Neural progenitor cell (in vitro differentiated cells): ENCODE measurements around the gene BCAM.

Experiments used
- CTCF ChIP-seq: fragments of 200-600 bp; sonication (generic); IDR thresholded peaks from 2 replicates; pipeline ENCODE4 v1.5.1; 2017; ENCODE audit warnings: antibody characterized with exemption, mild to moderate bottlenecking
- EZH2 ChIP-seq: fragments of 200-600 bp; sonication (generic); IDR thresholded peaks from 2 replicates; pipeline ENCODE4 v1.6.1; 2017; ENCODE audit warnings: antibody characterized with exemption, mild to moderate bottlenecking, moderate library complexity
- EZH2phosphoT487 ChIP-seq: fragments of 200-600 bp; sonication (generic); IDR thresholded peaks from 2 replicates; pipeline ENCODE4 v1.6.1; 2017; ENCODE audit warnings: antibody characterized with exemption

- no peak for TF ChIP-seq CTCF
- no peak for TF ChIP-seq EZH2
- TF ChIP-seq EZH2phosphoT487 = no peak
Observed at GRCh38 chr19:44794610-44795009, 14.3 kb upstream of the BCAM start.
